ENCODE results near the gene MED4.
"Not testable (repeated sequence)": the region's sequence is repeated elsewhere in the genome, so short reads cannot be mapped to it uniquely, and the experiment has no call there.

Gene MED4

DNA sequence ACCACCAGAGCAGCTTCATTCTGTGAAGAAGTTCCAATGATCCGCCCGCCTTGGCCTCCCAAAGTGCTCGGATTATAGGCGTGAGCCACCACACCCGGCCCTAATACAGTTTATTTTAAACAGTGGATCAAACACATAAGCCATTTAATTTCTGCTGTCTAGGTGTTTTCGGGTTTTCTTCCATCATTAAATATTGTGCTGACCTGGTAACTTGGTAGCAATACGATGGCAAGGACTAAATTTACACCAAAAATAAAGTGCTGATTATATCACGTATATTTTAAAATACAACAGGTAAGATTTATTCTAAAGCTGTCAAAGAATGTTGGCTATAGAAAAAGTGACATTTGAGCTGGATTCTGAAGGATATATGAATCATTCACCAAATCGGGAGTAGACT lies 1.3 kb downstream of the MED4 start:
- no peak for FAIRE-seq

DNA sequence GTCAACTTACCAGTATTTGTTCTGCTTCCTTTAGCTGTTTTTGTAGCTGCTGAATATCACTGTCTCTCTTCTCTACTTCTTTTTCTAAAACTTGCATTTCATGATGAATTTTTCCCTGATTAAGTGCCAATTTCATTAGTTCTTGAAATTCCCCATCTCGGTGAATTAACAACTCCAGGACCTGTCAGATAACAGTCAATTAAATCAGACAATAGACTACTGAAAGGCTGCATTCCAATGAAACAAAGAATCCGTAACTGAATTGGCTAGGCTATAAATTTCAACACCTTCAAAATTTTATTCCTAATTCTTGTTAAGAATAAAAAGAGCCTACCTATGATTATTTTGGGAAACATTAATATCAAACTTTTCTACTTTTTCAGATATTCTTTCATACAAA lies 8.6 kb downstream of the MED4 start:
- FAIRE-seq = no peak

DNA sequence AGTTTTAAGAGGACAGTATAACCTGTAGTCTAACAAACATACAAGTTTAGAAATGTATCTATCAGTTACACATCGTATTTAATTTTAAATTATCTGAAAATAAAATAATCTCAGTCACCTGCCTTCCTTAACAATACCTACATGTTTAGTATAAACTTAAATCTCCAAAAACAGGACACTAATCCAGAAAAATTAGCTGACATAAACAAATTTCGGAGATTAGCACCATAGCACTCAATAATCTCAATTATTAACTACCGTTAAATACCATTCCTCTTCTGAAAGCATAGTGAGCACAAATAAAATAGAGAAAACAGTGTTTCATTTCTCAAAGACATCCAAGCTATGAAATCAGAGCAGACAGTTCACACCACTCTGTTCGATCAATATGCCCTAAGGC lies 13.2 kb downstream of the MED4 start:
- FAIRE-seq = no peak

DNA sequence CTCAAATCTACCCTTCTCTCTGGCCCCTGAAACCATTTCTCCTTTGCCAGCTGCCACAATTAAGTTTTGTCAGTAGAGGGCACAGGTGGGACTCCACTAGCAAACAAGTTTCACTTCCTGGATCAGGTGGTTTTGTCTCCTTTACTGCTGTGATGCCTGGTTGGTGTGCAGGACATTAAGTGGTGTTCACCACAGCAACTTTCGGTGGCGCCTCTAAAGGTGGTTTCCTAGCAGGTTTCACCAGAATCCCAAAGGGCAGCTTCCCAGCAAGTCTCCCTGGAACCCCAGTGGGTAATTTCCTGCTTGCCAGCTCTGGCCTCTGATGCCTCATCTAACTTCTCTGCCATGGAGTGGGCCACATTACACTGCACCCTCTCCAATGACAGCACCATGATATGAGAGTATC lies 16.6 kb downstream of the MED4 start:
- no peak for FAIRE-seq

DNA sequence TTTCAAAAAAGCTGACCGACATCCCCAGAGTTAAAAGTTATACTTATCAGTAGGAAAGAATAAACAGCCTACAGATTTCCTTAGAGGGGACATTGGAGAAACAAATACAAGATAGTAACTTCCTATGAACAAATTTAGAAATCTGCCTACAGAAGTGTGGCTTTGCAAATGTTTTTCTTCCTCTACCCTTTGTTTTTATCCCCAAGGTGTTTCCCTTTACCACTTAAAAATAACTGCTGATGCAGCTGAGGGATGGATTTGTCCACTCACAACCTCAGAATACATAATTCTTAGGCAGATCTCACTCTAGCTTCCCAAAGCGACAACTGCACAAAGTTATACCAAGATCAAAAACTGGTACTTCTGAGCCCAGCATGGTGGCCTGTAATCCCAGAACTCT lies 20.9 kb downstream of the MED4 start:
- no peak for FAIRE-seq

DNA sequence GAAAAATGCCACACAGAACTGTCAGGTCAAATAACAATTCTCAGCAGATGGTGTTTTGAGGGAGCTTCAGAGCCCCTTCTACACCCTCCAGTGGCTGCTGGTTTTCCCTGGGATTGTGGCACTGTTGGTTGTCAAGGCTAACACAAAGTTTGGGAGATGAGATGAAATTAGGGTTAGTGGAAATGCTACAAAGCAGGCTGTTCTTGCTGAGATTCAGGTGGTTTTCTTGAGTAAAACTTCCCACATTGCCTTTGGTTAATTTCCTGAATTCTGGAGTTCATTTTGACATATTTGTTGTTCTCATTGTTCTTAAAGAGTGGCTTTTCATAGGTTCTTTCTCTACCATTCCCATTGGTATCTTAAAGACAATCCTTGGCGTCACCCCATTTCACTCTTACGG lies 22.1 kb downstream of the MED4 start:
- FAIRE-seq = no peak

DNA sequence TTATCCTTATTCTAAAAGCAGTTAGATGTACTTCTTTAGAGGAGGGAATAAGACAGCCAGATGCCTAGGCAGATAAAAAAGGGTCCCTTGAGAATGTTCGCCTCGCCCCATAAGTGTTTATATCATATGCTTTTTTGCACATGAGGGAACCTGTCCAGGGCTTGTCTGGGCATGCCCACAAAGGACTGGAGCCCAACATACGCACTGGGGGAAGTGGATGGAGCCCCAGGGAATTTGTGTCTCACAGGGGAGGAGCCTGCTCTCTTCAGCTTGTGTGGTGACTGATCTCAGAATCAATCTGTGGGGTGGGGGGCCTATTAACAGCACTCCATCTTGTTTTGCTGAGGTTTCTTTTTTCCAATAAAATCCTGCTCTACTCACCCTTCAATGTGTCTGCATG lies 22.6 kb downstream of the MED4 start:
- FAIRE-seq = no peak

DNA sequence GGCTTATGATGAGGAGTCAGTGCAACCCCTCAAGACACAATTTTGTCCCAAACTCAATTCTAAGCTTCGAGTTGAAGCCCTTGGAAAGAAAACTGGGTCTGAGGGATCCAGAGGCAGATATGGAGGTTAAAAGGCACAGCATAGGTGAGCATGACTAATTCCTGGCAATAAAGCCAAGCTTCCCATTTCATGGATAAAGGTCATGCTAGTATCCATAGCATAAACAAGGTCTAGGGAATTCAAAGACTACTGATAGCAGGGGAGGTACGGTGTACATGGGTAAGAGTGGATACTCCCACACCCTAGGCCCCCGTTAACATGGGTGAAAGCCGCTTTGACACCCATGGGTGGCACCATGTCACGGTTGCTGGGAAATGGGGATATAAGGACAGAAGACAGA lies 24.0 kb downstream of the MED4 start:
- FAIRE-seq = no peak

DNA sequence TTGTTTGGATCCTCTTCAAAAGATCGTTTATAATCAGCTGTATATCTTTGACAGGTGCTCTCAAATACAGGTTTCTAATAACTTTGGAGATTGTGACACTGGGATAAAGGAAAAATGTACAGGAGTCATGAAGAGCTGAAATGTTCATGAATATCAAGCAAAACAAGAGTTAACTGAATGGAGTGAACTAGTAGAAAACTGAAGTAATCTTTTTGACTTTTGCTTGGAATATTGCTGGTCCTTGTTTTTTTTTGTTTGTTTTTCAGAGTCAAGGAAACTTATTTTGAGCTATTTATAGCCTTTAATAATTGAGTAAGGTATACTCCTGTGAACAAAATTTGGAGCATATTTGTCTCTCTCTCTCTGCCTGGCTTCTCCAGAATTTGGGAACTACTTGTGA lies 25.3 kb downstream of the MED4 start:
- FAIRE-seq = no peak

DNA sequence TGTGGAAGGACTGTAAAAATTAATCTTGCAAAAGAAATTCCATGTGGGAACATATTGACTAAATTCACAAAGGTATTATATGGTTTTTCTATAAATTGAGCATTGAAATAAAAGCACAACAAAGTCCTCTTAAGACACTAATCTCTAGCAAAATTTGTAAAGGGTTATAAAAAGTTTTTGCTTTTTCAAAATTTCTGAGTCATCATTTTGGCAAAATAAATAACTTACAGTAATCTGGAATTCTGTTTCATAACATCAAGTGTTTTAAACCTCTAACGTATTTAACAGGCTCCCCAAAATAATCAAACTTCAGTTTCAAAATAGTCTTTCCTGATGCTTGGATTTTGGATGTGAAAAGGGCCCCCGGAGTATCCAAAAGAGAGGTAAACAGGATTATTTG lies 26.0 kb downstream of the MED4 start:
- FAIRE-seq = no peak

DNA sequence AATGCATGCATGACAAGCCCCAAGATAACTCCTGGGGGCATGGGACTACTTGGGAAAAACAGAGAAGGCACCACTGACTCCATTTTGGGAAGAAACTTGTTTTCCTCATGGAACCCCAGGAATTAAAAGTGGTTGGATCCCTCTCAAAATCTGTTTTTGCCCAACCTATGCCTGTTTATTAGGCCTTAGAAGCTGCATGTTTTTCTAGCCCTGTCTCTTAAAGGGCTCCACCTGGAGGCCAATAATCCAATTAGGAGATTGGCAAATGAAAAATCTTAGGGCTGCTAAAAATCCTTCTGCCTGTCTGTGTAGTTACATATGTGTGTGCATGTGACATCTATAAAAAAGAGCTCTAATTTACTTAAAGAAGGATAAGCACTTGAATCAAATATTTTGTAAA lies 26.9 kb downstream of the MED4 start:
- no peak for FAIRE-seq

DNA sequence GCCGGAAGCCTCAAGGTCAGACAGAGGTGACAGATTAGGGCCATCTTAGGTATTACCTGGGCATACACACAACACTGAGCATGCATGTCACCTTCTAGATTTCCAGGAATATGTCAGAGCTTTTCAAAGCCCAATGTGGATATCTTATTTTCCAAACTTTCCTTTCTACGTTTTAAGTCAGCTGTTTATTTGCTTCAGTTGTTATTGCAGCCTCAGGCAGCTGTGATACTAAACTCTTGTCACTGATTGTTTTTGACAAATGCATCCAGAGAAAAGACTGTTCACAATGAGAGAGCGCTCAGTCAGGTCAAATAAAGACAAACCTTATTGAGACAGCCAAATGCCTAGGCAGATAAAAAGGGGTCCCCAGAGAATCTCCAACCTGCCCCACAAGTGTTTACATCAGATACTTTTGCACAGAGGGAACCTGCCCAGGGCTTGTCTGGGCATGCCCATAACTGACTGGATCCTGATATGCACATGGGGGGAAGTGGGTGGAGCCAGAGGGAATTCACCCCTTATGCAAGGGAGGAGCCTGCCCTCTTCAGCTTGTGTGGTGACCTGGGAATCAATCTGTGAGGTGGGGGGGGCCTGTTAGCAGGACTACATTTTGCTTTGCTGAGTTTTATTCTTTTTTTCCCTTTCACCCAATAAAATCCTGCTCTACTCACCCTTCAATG lies 28.5 kb downstream of the MED4 start:
- no peak for FAIRE-seq

DNA sequence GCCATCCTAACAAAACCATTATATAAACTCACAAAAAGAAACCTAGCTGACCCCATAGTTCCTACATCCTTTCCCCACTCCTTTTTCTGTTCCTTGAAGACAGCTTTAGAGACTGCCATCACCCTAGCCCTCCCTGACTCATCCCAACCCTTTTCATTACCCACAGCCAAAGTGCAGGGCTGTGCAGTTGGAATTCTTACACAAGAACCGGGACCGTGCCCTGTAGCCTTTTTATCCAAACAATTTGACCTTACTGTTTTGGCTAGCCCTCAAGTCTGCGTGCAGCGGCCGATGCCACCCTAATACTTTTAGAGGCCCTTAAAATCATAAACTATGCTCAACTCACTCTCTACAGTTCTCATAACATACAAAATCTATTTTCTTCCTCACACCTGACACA lies 35.0 kb downstream of the MED4 start:
- not testable (repeated sequence) for FAIRE-seq

DNA sequence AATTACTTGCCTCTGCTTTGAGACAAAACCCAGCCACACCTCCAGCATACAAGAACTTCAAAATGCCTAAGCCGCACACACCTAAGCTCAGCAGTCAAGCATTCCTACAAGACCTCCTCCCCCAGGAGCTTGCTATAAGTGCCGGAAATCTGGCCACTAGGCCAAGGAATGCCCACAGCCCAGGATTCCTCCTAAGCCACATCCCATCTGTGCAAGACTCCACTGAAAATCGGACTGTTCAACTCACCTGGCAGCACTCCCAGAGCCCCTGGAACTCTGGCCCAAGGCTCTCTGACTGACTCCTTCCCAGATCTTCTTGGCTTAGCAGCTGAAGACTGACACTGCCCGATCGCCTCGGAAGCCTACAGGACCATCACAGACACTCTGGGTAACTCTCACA lies 36.4 kb downstream of the MED4 start:
- not testable (repeated sequence) for FAIRE-seq

DNA sequence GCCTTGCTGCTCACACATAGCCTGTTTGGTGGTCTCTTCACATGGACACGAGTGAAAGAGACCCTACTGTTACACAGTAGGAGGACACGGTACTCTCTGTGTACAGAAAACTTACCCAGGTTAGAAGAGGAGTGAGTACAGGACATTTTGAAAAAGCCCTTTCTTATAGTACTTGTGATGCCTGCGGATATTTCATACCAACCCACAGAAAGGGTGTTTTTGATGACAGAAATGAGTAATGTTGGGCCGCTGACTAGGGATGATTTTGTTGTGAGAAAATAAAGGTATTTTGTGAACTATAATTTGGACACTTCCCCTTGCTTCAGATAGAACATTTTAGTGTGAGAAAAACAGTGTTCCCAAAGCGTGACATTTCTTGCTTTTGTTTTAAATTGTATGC lies 39.2 kb downstream of the MED4 start:
- FAIRE-seq = no peak

DNA sequence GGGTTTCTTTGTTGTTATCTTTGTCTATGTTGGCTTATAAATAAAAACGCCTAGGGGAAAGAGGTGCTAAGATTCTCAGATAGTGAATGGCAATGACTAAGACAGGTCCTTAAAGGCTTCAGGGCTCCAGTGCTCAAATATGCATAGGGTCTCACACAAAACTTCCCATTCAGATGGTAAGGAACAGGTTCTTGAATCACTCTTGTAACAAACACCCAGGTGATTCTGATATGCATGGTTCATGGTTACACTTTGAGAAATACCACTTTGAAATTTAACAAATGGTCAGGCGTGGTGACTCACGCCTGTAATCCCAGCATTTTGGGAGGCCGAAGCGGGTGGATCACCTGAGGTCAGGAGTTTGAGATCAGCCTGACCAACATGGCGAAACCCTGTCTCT lies 40.3 kb downstream of the MED4 start:
- FAIRE-seq = no peak

DNA sequence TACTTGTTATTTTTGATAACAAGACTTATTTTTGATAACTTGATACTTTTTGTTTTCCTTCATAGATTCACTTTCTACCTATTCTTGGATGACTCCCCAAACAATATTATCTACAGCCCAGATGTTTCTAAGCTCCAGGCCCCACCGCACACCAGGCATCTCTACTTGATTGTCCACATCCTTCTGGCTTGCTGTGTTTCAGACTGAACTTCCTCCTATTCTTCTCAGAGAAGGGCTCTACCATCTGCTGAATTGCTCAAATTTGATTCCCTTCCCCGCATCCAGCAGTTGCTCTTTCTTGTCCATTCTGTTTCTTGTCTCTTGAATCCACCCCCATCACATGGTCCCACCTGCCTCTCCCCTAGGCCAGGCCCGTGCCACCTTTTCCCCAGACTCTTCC lies 44.4 kb downstream of the MED4 start:
- FAIRE-seq = no peak

DNA sequence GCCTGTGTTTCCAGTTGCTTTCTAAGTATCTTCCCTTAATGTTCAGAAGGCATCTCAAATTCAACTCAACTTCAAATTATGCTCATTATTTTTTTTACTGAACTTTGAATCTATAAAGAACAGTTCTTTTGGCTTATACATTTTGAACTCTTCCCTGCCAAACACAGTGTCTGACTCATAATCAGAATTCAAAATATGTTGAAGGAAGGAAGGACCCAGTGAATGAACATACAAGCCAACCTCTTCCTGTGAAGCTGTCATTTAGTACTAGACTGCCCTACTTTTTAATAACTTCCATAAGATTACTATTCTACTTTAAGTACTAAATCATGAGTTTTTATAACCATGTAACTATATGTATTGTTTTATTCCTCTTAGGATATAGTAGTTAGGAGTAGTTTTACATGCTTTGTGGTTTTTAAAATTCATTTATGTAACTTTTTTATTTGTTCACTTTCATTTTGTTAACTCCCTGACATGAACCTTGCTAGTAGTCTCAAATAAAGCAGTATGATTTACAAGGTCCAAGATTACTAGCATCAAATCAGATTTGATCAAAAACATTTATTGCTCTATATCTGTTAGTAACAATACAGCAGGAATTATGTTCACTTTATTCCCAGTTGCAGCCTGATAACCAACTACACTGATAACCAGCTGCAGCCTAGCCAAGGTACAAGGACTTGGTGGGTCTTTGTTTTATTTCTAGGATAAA lies 51.0 kb downstream of the MED4 start:
- FAIRE-seq = no peak

DNA sequence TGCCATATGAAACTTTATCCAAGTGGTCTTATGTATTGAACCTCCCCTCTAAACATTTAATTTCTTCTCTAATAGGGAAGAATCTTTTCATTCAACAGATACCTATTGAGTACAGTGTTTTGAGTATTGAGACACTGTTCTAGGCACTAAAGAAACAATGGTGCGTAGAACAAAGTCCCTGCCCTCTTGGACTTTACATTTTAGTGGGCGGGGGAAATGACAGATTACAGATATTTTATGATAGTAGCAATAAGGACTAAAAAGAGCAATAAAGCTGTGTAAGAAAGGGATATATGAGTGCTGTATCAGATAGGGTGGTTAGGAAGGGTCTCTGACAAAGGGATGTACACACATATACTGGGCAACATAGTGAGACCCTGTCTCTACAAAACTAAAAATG lies 52.0 kb downstream of the MED4 start:
- no peak for FAIRE-seq

DNA sequence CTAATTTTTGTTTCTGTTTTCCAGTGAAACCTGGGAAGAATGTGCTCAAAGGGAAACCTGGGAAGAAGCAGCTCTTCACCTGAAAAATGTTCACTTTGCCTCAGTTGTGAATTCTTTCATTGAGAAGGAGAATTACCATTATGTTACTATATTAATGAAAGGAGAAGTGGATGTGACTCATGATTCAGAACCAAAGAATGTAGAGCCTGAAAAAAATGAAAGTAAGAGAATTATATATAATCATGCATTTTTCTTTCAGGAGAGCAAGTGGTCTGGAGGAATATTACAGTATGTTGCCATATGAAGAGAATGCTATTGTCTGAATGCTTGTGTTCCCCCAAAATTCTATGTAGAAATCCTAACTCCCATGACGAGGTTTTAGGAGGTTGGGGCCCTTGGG lies 54.0 kb downstream of the MED4 start:
- FAIRE-seq = no peak

DNA sequence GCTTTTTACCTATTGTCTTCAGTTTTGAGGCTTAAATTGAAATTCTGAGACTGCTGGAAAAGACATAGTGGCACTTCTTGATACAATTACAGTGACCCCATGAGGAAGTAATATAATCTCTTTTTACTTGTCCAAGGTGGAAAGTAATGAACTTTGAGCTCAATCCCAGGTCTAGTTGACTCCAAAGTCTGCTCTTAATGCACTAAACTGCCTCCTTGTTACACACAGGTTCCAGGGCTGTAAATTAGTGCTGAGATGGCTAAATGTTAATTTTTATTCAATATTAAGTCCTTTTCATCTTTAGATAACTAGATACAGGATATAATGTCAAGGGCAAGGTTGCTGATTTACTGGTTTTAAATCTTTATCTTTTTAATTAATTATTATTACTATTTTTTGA lies 54.9 kb downstream of the MED4 start:
- FAIRE-seq = no peak

DNA sequence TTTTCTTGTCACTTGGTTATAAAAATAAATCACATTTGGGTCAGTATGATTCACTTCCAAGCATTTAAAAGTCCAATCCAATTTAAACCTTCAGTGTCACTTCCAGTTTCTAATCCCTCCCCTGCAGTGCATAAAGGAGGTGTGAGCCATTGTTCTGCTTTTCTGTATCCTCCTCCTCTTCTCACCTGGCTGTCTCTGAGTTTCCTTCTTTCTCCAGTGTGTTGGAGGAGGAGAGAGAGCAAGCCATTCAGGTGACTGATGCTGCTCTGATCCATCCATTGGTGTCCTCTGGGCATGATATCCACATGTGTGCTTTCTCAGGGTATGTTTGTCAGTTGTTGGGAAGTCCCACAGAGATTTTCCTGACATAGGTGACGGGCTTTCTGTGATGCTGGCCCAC lies 56.1 kb downstream of the MED4 start:
- no peak for FAIRE-seq

DNA sequence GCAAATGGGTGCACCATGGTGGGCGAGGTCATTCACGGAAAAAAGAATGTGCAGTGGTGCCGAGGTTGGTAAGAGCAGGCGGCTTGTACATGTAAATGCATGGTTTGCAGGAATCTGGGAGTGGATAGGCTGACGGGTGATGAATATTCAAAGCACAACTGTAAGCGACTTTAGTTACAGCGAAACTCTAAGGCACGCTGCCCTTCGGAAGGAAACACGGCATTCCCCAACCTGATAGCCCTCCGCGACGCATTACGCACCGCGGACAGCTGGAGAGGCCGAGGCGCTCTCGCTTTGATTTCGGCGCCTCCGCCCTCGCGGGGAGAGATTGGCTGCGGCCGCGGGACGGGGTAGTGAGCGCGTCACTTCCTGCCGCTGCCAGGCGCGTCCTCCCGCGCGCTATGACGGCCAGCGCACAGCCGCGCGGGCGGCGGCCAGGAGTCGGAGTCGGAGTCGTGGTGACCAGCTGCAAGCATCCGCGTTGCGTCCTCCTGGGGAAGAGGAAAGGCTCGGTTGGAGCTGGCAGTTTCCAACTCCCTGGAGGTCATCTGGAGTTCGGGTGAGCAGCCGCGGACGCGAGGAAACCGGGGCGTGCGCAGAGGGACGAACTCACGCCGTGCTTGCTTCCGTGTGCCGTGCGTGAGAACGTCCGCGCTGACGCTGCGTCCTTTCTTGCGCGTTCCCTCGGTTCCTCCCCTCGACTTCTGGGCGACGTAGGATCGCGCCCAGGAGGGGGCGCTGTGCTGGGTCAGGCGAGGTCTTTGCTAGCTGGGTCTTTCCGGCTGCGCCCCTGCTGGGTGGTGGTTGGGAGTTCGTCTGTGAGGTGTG lies 57.3 kb downstream of the MED4 start, which contains the start of gene NUDT15:
Gene NUDT15, plus strand, starts transcription at position 381 of the 828 bp plus-strand sequence. Its CDS starts 21 bp downstream, at position 402.
- FAIRE-seq = peak; percentile 25

DNA sequence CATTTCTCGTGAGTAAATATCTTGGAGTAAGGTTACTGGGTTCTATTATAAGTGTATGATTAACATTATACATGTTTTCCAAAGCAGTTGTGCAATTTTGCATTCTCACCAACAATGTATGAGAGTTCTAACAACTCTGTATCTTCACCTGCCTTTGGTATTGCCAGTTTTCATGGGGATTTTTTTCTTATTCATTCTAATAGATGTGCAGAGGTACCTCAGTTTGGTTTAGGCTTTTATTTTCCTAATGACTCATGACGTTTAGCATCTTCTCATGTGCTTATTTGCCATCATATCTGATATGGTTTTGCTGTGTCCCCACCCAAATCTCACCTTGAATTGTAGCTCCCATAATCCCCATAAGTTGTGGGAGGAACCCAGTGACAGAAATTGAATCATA lies 65.0 kb downstream of the MED4 start:
- no peak for FAIRE-seq
